Measurements from ENCODE around the gene PRSS53. TPM values are rescaled to one million over a fixed set of nuclear protein-coding genes. Genes with fewer than 3 reads are reported as not detected.

PRSS53 gene
- total RNA-seq, 1 donor from 2014 or later = 1.2 TPM

DNA sequence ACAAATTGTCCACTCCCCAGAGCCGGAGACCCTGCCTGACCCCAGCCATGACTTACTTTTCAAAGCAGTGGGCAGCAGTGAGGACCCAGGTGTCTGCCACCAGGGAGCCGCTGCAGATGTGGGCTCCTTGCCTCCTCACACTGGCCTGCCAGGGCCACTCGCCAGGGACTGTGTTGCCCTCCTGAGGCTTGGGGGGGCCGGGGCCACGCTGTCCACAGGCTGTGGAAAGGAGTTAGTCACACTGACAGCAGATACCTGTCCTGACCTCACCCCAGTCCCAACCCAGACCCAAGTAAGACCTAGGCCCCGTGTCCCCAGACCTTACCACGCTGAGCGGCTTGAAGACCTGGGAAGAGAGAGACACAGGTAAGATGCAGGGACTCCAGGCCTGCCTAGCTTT is 1.3 kb downstream of the PRSS53 start:
- DNase-seq = no peak
- H3K4me1 ChIP-seq = peaks cover 7% of the 10 kb centered on the region
- H3K27ac ChIP-seq (replicated peaks) = no peak overlapping the region
- H3K4me3 ChIP-seq = no peak overlapping the region
- H3K9me3 ChIP-seq (replicated peaks) = no peaks in the 10 kb centered on the region
- peaks cover 65% of the 10 kb centered on the region for H3K36me3 ChIP-seq
- intact Hi-C loops (cut with micrococcal nuclease) = no loop called here
- no peak for TF ChIP-seq CTCF (IDR thresholded peaks at IDR 0.05; ENCODE audit: borderline replicate concordance)
- H3K27me3 ChIP-seq (ENCODE audit: low read depth) = no peaks in the 10 kb centered on the region

- Histone ChIP-seq H3K36me3 (peaks cover 73% of the 10 kb centered on the region), H3K4me1 (peaks cover 16% of the 10 kb centered on the region), H3K4me3 (no peak overlapping the region), H3K27ac (replicated peaks) (no peak overlapping the region), H3K27me3 (ENCODE audit: low read depth) (no peaks in the 10 kb centered on the region), H3K9me3 (replicated peaks) (no peaks in the 10 kb centered on the region)
- no peak for TF ChIP-seq CTCF (IDR thresholded peaks at IDR 0.05; ENCODE audit: borderline replicate concordance)
- no peak for DNase-seq
- intact Hi-C loops (cut with micrococcal nuclease) = no loop called here
Observed at GRCh38 chr16:31086629-31086906, 2.2 kb downstream of the PRSS53 start.

GRCh38 chr16:31085873-31086628 is 2.7 kb downstream of the PRSS53 start:
- intact Hi-C loops (cut with micrococcal nuclease) = no loop called here
- Histone ChIP-seq H3K27me3 (ENCODE audit: low read depth) (no peaks in the 10 kb centered on the region), H3K9me3 (replicated peaks) (no peaks in the 10 kb centered on the region), H3K27ac (replicated peaks) (no peak overlapping the region), H3K4me3 (no peak overlapping the region), H3K36me3 (peaks cover 76% of the 10 kb centered on the region), H3K4me1 (peaks cover 20% of the 10 kb centered on the region)
- no peak for TF ChIP-seq CTCF (IDR thresholded peaks at IDR 0.05; ENCODE audit: borderline replicate concordance)
- DNase-seq = no peak

- H3K27ac ChIP-seq (replicated peaks) = no peak overlapping the region
- TF ChIP-seq CTCF (IDR thresholded peaks at IDR 0.05; ENCODE audit: borderline replicate concordance) = no peak
- DNase-seq = no peak
- intact Hi-C loops (cut with micrococcal nuclease) = no loop called here
- peaks cover 20% of the 10 kb centered on the region for H3K4me1 ChIP-seq
- no peak overlapping the region for H3K4me3 ChIP-seq
- H3K27me3 ChIP-seq (ENCODE audit: low read depth) = no peaks in the 10 kb centered on the region
- no peaks in the 10 kb centered on the region for H3K9me3 ChIP-seq (replicated peaks)
- peaks cover 76% of the 10 kb centered on the region for H3K36me3 ChIP-seq
Observed at GRCh38 chr16:31085411-31085810, 3.3 kb downstream of the PRSS53 start.

GRCh38 chr16:31084584-31085302 is 4.0 kb downstream of the PRSS53 start:
- no peaks in the 10 kb centered on the region for H3K27me3 ChIP-seq (ENCODE audit: low read depth)
- peaks cover 80% of the 10 kb centered on the region for H3K36me3 ChIP-seq
- intact Hi-C loops (cut with micrococcal nuclease) = no loop called here
- no peak overlapping the region for H3K4me3 ChIP-seq
- no peak overlapping the region for H3K27ac ChIP-seq (replicated peaks)
- no peaks in the 10 kb centered on the region for H3K9me3 ChIP-seq (replicated peaks)
- DNase-seq = no peak
- TF ChIP-seq CTCF (IDR thresholded peaks at IDR 0.05; ENCODE audit: borderline replicate concordance) = no peak
- H3K4me1 ChIP-seq = peaks cover 20% of the 10 kb centered on the region
